Activated CD4-positive, CD25-positive, alpha-beta regulatory T cell treated with anti-CD3 and anti-CD28 coated beads, Interleukin-2, amount 50 U/mL, for 72 hours (primary cell): ENCODE data around the gene ICAM2.
"Not testable (repeated sequence)": the region's sequence is repeated elsewhere in the genome, so short reads cannot be mapped to it uniquely, and the experiment has no call there.

Source experiments
- DNase-seq: peaks from one replicate; pipeline ENCODE4 v3.0.0; 2021

The ICAM2 gene

DNA sequence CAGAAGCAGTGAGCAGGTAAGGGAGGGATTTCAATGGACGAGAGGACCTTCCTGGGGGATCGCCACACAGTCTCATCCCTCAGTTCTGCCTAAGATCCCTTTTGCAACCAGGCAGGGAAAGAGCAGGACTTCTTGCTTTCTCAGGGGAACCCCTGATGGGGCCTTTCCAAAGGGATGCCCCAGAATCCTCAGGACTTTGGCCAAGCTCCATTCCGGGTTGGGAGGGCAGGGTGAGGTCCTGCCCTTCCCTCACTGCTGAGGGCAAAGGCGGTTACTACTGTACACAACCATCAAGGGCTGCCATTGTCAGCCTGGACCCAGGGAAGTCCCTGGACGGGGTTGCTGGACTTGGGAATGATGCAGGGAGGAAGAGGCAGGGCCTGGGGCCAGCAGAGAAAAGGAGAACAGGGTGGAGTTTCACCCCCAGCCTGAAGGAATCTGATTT lies 12.6 kb downstream of the ICAM2 start:
- peak; percentile 17 for DNase-seq

DNA sequence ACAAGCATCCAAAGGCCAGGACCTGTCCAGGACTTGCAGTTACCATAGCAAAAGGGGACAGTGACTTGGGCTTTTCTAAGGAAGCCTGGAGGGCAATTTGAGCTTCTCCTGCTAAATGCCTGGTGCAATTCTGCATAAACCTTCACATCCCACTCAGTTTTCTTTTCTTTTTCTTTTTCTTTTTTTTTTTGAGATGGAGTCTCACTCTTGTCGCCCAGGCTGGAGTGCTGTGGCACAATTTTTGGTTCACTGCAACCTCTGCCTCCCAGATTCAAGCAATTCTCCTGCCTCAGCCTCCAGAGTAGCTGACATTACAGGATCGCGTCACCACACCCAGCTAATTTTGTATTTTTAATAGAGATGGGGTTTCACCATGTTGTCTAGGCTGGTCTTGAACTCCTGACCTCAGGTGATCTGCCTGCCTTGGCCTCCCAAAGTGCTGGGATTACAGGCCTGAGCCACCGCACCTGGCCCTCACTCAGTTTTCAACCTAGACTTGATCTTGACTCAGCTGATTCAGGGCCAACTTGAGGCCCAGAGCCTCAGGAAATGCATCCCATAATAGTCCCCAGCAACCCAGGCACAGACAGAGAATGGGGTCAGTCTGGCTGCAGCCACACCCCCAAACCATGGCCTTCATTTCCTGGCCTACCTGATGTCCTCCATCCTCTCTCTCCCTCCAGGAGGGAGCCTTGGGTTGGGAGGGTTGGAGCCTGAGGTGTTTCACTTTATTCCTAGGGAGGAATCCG lies 13.2 kb downstream of the ICAM2 start:
- DNase-seq, result not testable (repeated sequence)

DNA sequence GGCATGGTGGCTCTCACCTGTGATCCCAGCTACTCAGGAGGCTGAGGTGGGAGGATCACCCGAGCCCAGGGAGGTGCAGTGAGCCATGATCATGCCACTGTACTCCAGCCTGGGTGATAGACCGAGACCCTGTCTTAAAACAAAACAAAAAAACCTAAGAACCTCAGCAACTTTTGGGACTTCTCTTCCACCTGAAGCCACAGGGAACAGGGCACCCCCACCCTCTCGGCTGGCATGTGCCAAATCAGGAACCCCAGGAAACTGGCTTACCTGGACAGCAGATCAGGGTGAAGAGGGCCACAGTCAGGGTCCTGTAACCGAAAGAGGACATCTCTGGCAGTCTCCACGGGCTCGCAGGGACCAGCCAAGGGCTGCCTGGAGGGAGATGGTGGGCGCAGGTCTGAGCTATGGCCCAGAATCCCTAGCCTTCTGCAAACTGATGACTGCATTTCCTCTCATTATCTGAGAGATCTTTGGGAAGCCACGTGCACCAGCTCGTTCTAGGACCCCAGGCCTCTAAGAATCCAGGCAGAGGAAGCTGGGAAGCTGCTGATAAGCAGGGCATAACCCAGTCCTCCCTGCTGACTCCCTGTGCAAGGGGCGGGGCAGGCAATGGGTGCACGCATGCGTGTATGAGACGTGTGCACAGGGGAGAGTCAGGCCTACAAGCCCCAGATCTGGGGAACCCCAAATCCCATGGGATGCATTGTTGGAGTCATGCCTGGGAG lies 13.9 kb downstream of the ICAM2 start:
- DNase-seq, result peak; percentile 14

DNA sequence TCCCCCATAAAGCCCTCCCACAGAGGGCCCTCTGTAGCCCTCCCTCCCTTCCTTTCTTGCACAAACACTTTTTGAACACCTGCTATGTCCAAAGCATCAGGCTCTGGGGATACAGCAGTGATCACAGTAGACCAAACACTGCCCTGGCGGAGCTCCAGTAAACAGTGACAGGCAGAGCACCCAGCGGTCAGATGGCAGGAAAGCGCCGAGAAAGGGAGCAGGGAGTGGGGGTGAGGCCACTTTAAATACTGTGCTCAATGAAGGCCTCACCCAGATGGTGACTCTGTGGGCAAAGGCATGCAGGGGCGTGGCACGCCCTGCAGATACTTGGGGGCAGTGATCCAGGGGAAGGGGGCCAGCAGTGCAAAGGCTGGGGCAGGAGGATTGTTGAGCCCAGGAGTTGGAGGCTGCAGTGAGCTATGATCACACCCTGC lies 14.7 kb downstream of the ICAM2 start:
- no peak for DNase-seq

DNA sequence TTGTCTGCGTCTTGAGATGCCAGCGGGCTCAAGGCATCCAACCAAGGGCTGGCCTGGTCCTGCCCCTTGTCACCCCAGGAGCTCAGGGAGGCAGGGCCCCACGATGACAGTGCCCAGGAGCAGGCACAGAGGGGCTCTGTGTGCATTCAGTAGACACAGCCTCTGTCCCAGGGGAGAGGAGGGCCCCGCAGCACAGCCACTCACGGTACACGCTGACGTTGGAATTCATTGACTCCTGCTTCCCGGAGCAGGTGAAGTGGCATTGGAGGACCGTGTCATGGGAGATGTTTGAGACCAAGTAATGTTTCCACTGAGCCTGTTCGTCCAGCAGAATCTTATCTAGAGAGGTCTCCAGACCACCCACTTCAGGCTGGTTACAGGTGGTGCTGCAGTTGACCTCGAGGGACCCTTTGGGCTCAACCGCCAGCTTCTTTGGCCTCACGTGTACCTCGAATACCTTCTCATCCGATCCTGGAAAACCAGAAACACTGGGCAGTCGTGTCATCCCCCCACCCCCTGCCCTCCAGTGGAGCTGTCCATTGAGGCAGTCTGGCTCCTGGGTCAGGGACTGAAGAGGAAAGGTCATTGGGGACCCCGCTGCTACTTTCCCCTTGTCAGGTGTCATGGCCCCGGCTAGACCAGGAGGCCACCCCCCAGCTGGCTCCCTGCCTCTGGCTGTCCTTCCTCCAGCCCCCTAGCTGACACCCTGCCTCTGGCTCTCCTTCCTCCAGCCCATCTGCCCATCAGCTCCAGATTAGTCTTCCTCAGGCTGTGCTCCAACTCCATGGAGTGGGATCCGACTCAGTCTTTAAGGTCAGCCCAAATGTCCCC lies 15.3 kb downstream of the ICAM2 start:
- peak; percentile 23 for DNase-seq

DNA sequence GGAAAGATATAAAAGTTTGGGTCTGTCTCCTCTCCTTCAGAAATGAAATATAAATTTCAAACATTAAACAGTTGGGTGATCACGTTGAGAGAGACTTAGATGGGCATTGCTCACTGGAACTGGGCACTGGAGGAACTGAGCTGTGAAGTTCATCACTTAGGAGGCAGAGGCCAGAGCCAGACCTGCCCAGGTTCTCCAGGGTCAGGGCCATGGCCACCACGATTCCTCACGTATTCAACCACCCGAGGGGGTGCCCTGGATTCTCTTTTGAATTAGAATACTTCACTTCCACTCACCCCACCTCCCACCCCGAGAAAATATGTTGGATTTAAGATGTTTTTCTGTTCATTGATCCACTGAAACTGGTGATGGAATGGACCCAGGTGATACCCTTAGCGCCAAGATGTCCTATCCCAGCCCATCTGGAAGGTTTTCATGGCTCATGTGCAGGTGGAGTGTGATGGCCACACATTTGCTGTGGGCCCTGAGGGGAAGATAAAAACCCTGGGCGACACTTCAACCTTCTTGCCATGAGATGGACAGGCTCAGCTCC lies 16.1 kb downstream of the ICAM2 start:
- no peak for DNase-seq

DNA sequence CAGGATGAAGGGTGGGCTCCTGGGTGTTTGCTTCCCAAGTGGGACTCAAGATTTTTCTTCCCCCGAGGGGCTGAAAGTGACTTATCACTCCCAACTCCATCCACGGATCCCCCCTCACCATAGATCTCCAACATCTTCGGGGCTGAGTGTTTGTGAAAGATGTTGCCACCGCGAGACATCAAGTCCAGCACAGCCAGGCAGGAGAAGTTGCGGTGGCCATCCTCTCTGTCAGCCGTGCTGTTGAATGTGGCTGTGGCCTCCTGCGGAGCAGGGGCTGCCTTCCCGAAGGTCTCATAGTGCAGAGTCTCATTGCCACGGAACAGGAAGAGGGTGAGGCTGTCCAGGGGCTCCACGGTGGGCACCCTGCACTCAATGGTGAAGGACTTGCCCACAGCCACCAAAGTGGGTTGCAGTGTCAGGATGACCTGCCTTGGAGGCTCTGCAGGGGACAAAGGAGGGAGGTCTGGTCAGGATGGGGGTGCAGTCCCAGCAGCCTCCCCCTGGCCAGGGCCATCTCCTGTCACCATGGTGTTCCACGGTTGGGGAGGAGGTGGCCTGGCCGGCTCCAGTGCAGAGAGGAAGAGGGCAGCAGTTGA lies 16.8 kb downstream of the ICAM2 start:
- peak; percentile 26 for DNase-seq

DNA sequence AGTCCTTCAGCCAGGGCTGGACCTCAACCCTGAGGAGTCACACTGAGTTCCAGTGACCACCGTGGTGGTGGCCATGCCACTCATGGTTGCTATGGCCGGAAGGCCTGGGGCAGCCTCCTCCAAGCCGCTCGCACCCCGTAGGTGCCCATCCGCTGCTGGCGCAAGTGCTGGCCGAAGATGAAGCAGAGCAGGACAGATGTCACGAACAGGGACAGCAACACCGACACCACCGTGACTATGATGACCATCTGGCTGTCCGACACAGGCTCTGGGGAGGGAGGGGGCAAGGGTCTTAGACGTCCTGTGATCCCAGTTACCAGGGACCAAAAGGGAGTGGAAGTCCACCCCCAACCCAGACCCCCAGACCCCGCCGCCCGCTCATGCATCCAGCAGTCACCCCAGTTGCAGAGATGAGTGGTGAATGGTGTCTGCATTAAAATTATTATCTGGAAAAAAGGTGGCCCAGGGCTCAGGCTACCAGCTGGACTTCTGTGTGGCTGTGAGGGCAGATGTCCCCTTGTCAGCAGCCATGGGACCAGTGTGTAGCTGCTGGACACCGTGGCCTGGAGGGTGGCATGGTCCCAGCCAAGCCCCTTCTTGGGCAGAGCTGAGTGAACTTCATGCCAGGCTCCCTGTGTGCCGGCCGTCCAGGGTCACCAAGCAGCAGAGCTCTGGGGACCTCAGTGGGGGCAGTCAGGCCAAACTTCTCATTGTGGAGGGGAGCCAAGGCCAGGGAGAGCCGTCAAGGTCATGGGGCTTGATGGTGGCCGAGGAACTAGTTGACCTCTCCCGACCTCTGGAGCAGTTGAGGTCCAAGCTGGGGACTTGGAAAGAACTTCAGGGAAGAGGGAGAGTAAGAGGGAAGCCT lies 17.5 kb downstream of the ICAM2 start:
- DNase-seq, result peak; percentile 27

DNA sequence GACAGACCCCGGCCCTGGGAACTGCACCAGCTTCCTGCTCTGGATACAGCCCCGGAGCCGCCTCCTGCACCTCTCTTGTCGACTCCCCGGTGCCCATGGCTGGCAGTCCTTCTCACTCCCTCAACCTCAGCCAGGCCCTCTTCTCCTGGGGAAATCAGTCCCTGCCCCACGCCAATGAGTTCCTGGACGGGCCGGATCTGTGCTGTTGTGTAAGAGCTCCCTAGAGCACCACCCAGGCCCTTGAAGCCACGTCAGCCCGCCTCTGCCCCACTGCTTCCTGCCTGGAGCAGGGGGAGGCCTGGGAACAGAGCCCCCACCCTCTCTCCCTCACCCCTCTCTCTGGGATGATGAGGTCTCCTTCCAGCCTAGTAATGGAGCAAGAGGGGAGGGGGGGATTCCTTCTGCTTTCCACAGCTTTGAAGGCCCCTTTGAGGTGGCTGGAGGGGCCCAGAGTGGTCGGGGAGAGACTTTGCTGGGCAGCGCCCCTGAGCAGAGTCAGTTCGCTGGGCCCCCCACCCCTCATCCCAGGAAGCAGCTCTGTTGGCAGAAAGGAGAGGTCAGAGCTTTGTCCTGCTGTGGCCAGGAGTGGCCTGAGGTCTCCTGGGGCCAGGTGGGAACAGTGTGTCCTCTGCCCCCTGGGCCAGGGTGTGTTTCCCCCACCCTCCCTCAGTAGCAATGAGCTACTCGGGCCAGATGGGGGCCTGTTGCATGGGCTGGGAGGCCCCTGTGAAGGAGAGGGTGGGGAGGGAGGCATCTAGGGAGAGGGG lies 18.5 kb downstream of the ICAM2 start:
- DNase-seq, result peak; percentile 29

DNA sequence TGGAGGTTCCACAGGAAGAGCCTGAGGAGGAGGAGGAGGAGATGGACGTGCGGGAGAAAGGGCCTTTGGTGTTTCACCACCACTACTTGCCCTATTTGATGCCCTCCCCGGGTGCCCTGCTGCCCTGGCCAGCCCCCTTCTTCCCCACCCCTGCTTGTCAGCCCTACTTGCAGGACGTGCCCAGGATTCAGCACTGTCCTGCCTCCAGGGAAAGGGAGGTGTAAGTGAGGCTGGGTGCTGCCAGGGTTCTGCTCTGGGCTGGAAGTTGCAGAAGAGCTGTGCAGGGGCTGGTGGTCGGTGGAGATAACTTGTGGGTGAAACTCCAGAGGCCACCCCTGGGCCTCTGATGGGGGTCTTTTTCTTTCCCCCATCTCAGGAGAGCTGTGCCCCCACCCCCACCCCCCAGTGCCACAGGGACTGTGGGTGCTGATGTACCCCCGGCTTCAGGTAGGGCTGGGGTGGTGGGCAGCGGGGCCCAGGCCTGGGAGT lies 19.3 kb downstream of the ICAM2 start:
- peak; percentile 27 for DNase-seq

DNA sequence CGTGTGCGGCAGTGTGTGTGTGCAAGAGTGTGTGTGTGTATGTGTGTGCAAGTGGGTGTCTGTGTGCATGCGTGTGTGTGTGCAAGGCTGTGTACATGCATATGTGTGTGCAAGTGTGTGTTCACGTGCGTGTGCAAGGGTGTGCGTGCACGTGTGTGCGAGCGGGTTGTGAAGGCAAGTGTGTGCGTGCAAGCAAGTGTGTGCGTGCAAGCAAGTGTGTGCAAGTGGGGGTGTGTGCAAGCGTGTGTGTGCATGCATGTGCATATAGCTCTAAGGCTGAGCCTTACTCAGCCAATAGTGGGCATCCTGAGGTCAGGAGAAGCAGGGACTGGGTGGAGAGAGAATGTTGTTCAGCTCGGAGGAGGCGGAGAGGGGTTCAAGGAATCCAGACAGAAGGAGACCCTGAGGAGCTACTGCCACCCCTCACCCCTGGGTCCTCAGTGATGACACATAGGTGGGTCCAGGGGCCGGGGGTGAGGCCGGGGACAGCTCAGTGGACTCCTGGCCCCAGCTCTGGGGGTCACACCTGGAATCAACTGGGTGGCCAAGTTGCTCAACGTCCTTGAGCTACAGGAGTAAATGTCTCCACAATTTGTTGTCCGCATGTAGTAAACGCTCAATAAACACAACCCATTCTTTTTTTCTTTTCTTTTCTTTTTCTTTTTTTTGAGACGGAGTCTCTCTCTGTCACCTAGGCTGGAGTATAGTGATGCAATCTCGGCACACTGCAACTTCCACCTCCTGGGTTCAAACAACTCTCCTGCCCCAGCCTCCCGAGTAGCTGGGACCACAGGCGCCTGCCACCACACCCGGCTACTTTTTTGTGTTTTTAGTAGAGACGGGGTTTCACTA lies 20.5 kb downstream of the ICAM2 start:
- peak; percentile 28 for DNase-seq

DNA sequence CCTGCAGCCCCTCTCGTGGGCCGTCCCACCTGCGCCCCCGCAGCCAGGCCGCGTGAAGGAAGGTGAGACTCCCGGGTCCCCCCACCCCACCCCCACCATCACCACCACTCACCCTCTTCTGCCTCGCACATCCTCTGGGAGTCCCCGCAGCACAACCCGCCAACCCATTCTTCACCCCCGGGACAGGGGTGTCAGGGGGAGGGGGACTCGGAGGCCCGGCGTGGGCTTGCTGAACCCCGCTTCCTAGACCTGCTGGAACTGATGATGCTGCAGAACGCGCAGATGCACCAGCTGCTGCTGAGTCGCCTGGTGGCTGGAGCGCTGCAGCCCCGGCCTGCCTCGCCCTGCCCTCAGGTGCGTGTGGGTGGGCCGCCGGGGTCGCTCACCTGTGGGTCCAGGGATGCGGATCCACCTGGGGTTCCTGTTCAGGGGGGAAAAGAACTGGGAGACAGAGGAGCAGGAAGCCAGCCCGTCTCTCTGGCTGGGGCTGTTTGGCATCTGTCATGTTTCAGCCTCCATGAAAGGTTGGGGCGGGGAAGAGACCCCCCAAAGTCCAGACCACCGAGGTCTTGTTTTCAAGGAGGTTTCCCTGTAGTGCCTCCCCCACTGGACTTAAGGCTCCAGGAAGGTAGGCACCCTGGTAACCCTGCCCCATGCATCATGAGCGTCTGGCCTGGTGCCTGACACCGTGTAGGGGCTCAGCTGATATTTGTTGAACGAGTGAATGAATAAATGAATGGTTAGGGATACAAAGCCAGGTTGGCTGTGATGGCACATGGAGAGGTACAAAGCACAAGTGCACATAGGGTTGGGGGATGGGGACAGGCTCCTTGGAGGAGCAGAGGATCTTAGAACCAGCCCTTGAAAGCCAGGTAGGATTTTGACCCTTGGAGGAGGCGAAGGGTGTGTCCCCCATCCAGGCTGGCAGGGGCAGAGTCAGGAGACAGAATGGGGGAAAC lies 21.4 kb downstream of the ICAM2 start:
- DNase-seq, result peak; percentile 33

DNA sequence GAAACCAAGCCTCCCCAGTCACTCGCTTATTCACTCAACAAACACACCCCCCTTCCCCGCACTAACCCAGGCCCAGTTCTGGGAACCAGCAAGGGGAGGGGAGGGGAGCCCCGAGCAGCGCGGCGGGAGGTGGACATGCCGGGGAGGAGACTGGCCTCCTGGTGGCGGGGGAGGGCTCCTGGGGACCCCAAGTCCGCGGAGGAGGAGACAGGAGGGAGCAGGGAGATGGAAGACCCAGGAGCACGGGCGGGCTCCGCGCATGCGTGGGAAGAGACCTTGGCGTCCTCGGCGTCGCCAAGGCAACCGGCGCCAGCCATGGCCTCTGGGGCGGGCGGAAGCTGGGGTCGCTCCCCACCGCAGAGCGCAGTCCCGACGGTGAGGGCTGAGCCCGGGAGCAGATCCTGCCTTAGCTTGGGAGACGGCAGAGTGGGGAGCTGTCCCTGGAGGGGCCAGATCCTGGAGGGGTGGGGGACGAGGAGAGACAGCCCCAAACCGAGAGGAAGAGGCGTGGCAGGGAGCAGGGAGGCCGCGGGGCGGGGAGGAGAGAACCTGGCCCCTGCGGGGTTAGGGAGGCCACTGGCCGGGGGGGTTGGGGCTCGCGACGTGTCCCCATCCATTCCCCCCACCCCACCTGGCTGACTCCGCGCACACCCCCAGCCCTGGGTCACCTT lies 22.2 kb downstream of the ICAM2 start, which contains the start of gene PRR29:
PRR29 (plus strand) TSS at position 302 of the 671 bp plus-strand sequence; CDS start at position 316, 14 bp downstream.
- DNase-seq, result peak; percentile 77

DNA sequence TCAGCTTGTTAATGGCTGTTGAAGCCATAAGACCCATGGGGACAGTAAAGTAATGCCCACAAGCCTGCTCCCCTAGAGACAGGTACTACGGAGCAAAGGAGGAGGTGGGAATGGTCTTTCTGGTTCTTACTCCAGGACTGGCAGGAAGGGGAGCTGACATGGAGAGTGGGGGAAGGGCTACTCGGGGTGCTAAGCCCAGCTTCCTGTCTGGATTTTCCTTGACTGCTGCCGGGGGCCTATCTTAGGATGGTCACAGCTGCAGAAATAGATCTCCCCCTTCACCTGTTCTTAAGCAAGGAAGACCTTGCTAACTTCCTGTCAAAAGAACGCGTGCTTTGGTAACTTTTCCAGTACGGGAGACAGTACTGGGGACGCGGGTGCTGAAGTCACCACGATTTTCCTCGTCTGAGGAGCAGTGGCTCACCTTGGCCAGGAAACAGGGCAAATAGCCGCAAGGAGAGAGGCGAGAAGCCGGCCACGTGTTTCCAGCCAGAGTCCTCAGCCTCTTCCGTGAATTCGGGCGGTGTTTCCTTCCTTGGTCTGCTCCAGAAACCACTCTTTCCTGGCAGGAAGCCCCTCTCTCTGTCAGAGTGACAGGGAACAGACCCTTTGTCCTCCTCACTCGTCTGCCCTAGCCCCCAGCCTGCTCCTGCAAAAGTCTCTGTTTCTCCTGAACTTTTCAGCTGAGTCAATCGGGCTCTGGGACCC lies 22.9 kb downstream of the ICAM2 start:
- peak; percentile 17 for DNase-seq

DNA sequence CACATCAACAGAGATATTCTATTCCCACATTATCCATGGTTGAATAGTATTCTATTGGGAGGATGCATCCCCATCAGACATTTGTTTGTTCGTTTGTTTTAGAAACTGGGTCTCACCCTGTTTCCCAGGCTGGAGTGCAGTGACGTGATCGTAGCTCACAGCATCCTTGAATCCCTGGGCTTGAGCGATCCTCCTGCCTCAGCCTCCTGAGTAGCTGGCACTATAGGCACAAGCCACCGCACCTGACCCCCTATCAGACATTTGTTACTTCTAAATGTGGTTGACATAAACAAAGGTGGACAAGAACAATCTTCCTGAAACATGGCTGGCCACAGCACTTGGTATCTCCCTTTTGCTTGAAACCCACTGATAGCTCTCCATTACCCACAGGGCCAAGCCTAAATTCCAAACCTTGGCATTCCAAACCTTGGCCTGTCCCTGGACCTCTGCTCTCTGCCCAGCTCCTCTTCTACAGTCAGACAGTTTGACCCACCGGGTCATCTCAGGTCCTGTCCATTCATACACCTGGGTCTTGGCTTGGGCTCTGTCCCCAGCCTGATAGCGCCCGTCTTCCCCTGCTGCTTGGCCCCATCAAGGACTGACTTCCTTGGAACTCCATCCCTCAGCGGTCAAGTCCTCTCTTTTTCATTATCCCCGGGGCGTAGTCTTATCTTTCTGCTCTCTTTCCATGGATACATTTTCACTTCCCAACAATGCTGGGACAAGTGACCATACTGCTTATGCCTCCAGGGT lies 23.8 kb downstream of the ICAM2 start:
- DNase-seq, result peak; percentile 23

DNA sequence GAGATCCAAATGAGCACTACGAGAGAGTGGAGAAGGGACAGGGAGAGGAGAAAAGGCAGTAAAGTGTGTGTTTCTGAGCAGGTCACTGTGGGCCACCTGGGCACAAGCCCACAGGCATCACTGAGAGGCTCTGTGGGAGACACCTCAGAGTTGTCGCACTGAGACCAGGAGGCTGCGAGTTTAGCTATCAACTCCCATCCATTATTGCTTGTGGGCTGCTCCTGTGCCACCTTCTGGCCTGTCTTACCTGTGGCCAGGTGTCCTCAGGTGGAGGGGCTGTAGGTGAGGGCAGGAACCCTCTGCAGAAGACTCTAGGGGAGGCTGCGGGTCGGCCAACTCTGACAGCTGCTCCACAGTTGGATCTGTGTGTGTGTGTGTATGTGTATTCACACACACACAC lies 24.8 kb downstream of the ICAM2 start:
- peak; percentile 25 for DNase-seq
